ENCODE results near the gene RNF39.

RNF39 gene

GRCh38 chr6:30074331-30075093 lies 1.1 kb downstream of the RNF39 start:
- TF ChIP-seq CTCF (IDR thresholded peaks at IDR 0.05; ENCODE audit: borderline replicate concordance, insufficient read depth, low read depth, low read length), result no peak
- H3K4me3 ChIP-seq (ENCODE audit: low read depth, low read length), result no peak overlapping the region

GRCh38 chr6:30073489-30074235 lies 1.9 kb downstream of the RNF39 start:
- TF ChIP-seq CTCF (IDR thresholded peaks at IDR 0.05; ENCODE audit: borderline replicate concordance, insufficient read depth, low read depth, low read length), result no peak
- no peak overlapping the region for H3K4me3 ChIP-seq (ENCODE audit: low read depth, low read length)

DNA sequence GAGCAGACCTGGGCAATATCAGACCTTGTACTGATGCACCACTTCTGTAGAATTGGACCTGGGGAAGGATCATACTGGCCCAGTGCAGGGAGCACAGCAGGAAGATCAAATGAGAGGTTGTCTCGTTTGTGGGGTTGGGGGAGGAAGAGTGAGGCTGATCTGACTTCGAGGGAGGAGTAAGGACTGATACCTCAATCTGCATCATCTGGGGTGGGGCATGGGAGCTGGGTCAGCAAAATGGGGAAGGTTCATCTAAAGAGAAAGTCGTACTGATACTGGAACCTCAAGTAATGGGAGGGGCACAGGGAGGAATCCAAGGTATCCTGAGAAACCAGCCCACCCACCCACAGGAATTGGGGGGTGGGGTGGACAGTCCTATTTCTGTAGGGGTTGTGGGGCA lies 3.7 kb downstream of the RNF39 start:
- no peak overlapping the region for H3K4me3 ChIP-seq (ENCODE audit: low read depth, low read length)
- TF ChIP-seq CTCF (IDR thresholded peaks at IDR 0.05; ENCODE audit: borderline replicate concordance, insufficient read depth, low read depth, low read length), result no peak

DNA sequence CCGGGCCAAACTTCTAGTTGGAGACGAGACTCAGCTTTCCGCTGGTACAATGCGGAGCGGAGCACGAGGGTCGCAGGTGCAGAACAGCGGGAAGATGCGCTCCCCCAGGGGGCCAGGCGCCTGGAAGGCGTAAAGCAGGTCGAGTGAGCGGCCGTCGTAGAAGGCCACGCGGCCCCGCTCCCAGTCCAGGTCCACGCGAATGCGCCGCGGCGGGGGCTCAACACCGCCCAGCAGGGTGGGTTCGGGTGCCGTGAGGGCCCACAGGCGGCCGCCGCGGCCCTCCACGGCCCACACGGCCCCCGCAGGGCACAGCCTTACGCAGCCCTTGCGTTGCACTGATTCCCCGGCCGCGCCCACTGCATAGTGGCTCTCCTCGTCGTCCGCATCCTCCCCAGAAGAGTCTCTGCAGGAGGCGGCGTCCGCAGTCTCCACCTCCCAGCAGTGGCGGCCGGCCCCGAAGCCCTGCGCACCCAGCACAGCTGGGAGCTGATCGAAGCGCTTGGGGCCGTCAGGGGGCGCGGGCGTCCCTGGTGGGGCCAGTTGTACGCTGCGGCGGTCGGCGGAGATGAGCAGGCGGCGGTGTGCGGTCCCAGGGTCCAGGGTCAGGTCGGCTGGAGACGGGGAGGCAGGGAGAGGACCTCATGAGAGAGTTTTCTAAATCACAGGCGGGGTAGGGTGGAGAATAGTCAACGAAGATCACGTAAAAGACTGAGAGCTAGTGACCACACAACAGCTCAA lies 4.3 kb downstream of the RNF39 start:
- no peak overlapping the region for H3K4me3 ChIP-seq (ENCODE audit: low read depth, low read length)
- TF ChIP-seq CTCF (IDR thresholded peaks at IDR 0.05; ENCODE audit: borderline replicate concordance, insufficient read depth, low read depth, low read length), result no peak

DNA sequence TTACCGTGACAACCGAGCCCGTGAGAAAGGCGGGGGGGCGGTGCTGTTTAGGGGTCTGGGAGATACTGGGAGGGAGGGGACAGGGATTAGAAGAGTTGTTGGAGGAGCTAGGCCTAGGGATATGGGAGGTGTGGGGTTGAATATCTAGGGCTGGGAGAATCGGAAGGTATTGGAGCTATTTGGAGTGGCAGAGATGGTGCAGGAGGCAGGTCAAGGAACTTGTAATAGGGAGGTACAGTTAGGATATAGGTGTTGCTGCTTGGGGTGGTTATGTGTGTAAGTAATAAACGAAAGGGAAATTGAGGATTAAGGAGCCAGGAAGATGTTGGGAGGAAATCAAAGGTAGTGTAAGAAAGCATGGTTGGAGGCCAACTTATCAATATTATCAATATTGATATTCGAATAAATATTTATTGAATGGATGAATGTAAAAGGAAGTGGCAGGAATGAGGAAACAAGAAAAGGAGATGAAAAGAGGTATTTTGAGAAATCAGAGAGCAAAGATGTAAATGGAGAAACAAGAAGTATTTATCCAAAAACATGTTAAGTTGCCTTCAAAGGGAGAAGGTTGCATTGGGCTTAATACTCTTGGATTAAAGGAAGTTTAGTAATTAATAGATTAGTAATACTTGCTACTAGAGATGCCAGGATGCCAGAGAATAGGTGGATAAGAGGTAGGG lies 8.0 kb downstream of the RNF39 start:
- peak overlapping the region; percentile 60 for H3K4me3 ChIP-seq (ENCODE audit: low read depth, low read length)
- TF ChIP-seq CTCF (IDR thresholded peaks at IDR 0.05; ENCODE audit: borderline replicate concordance, insufficient read depth, low read depth, low read length), result no peak

- peak within 1 kb of the TSS; percentile 60 for H3K4me3 ChIP-seq (ENCODE audit: low read depth, low read length)
- TF ChIP-seq CTCF (IDR thresholded peaks at IDR 0.05; ENCODE audit: borderline replicate concordance, insufficient read depth, low read depth, low read length), result no peak
Observed at GRCh38 chr6:30066577-30067459, 8.8 kb downstream of the RNF39 start, which contains the start of gene PPP1R11. TSS of gene PPP1R11 (plus strand) at chr6:30067198. CDS start at chr6:30067411, 213 bp downstream.

Data from GM12875 (cell line).